Chondrocyte (in vitro differentiated cells): Measurements from ENCODE around the gene DENND1A. TPM values are rescaled to one million over a fixed set of nuclear protein-coding genes. Genes with fewer than 3 reads are reported as not detected.

ENCODE experiments used
- DNase-seq: peaks from one replicate; pipeline ENCODE4 v3.0.0; 2021; ENCODE audit warnings: mixed read lengths, low spot score
- H3K27ac Mint-ChIP-seq: one replicate; pipeline ENCODE4 v1.8.0; 2021; ENCODE audit warnings: mild to moderate bottlenecking, moderate library complexity, mixed read lengths; ENCODE audit not compliant: unreplicated experiment
- H3K27me3 Mint-ChIP-seq: 2 replicates; pipeline ENCODE4 v1.8.0; 2021; ENCODE audit warnings: low read depth, mixed read lengths
- H3K36me3 Mint-ChIP-seq: 2 replicates; pipeline ENCODE4 v1.8.0; 2021; ENCODE audit warnings: low read depth, mixed read lengths
- H3K4me1 Mint-ChIP-seq: 2 replicates; pipeline ENCODE4 v1.8.0; 2021; ENCODE audit warnings: low read depth, mild to moderate bottlenecking, mixed read lengths
- H3K4me3 Mint-ChIP-seq: one replicate; pipeline ENCODE4 v1.8.0; 2021; ENCODE audit warnings: mild to moderate bottlenecking, moderate library complexity, mixed read lengths; ENCODE audit not compliant: unreplicated experiment
- H3K9me3 Mint-ChIP-seq: 2 replicates; pipeline ENCODE4 v1.8.0; 2021; ENCODE audit warnings: low read depth, mixed read lengths
- total RNA-seq: library from RNA; stranded (reverse); gene quantifications from 3 replicates; pipeline ENCODE4 v1.2.1, GENCODE V29; 2021
- TF ChIP-seq, protein P1 (sequence below): fragments of 200-600 bp; sonication (generic); IDR thresholded peaks from 2 replicates; pipeline ENCODE4 v1.5.0; 2021; ENCODE audit warnings: antibody characterized with exemption, mild to moderate bottlenecking, moderate library complexity

The DENND1A gene
- total RNA-seq, 1 donor from 2014 or later = 15.3 TPM

DNA sequence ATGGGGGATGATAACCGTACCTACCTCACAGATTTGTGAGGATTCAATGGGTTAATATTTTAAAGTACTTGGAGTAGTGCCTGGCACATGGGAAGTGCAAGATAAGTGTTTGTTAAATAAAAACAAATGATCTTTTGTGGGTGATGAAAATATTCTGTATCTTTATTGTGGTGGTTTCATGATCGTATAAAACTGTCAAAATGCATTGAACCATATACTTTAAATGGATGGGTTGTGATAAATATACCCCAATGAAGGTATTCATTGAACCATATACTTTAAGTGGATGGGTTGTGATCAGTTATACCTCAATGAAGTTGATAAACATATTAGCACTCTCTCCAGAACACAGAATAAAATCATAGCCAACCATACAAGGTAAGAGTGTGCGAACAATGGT is 339.4 kb downstream of the DENND1A start:
- TF ChIP-seq, protein P1, sequence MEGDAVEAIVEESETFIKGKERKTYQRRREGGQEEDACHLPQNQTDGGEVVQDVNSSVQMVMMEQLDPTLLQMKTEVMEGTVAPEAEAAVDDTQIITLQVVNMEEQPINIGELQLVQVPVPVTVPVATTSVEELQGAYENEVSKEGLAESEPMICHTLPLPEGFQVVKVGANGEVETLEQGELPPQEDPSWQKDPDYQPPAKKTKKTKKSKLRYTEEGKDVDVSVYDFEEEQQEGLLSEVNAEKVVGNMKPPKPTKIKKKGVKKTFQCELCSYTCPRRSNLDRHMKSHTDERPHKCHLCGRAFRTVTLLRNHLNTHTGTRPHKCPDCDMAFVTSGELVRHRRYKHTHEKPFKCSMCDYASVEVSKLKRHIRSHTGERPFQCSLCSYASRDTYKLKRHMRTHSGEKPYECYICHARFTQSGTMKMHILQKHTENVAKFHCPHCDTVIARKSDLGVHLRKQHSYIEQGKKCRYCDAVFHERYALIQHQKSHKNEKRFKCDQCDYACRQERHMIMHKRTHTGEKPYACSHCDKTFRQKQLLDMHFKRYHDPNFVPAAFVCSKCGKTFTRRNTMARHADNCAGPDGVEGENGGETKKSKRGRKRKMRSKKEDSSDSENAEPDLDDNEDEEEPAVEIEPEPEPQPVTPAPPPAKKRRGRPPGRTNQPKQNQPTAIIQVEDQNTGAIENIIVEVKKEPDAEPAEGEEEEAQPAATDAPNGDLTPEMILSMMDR = no peak
- H3K4me1 Mint-ChIP-seq = no peaks in the 10 kb centered on the region
- H3K27ac Mint-ChIP-seq = no peak overlapping the region
- H3K4me3 Mint-ChIP-seq = no peak overlapping the region
- peaks cover 15% of the 10 kb centered on the region for H3K36me3 Mint-ChIP-seq
- H3K27me3 Mint-ChIP-seq = no peaks in the 10 kb centered on the region
- H3K9me3 Mint-ChIP-seq = peaks cover 10% of the 10 kb centered on the region
- DNase-seq = no peak

GRCh38 chr9:123589361-123590239 is 340.3 kb downstream of the DENND1A start:
- DNase-seq = no peak
- Mint-ChIP-seq H3K4me1 (peaks cover 6% of the 10 kb centered on the region), H3K36me3 (peaks cover 13% of the 10 kb centered on the region), H3K9me3 (peaks cover 10% of the 10 kb centered on the region), H3K27ac (no peak overlapping the region), H3K4me3 (no peak overlapping the region), H3K27me3 (no peaks in the 10 kb centered on the region)
- TF ChIP-seq, protein P1 = no peak

DNA sequence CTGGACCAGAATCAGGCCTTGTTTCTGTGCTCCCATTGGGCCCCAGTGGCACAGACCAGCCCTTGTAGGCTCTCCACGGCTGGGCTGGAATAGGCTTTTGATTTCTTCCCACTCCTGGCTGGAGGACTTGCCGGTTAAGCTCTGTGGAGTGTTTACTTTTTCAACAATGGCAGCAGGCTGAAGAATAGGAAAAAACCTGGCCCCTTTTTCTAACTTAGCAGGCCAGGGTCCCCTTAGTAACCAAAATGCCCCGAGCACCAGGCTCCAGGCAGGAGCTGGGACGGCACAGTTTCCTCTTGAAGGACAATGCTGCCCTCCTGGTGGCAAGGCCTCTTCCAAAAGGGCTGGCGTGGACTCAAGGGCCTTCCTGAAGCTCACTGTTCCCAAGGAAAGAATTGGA is 343.7 kb downstream of the DENND1A start:
- Mint-ChIP-seq H3K4me3 (no peak overlapping the region), H3K27ac (no peak overlapping the region), H3K9me3 (peaks cover 10% of the 10 kb centered on the region), H3K4me1 (peaks cover 8% of the 10 kb centered on the region), H3K27me3 (no peaks in the 10 kb centered on the region), H3K36me3 (peaks cover 13% of the 10 kb centered on the region)
- no peak for DNase-seq
- TF ChIP-seq, protein P1 = no peak

GRCh38 chr9:123584202-123585176 is 345.4 kb downstream of the DENND1A start:
- Mint-ChIP-seq H3K4me3 (no peak overlapping the region), H3K4me1 (peaks cover 8% of the 10 kb centered on the region), H3K27me3 (no peaks in the 10 kb centered on the region), H3K9me3 (peaks cover 10% of the 10 kb centered on the region), H3K36me3 (peaks cover 20% of the 10 kb centered on the region), H3K27ac (no peak overlapping the region)
- no peak for DNase-seq
- TF ChIP-seq, protein P1 = no peak

GRCh38 chr9:123583646-123584045 is 346.3 kb downstream of the DENND1A start:
- Mint-ChIP-seq H3K4me1 (peaks cover 8% of the 10 kb centered on the region), H3K9me3 (peaks cover 12% of the 10 kb centered on the region), H3K36me3 (peaks cover 24% of the 10 kb centered on the region), H3K27me3 (no peaks in the 10 kb centered on the region), H3K4me3 (no peak overlapping the region), H3K27ac (no peak overlapping the region)
- DNase-seq = no peak
- TF ChIP-seq, protein P1 = no peak
